GM10248 (cell line): ENCODE measurements around the gene ACOX3.

ENCODE experiments used
- CTCF ChIA-PET: fragments of 300-600 bp; sonication (Branson Sonifier 250); formaldehyde crosslinking; extraction: SDS; loops from one replicate; lab custom pipeline; 2021; ENCODE audit warnings: antibody characterized with exemption; lab: Yijun Ruan, JAX
- POLR2A ChIA-PET: fragments of 350-650 bp; sonication (Branson Sonifier 250); formaldehyde crosslinking; extraction: SDS; loops from one replicate; lab custom pipeline; 2020; ENCODE audit warnings: antibody characterized with exemption; lab: Yijun Ruan, JAX
- DNase-seq: peaks from one replicate; pipeline ENCODE4 v3.0.0; 2012; ENCODE audit errors: extremely low spot score
- TF ChIP-seq, protein P1 (sequence below): IDR thresholded peaks from 2 replicates; pipeline ENCODE4 v1.5.1; 2012; ENCODE audit warnings: mild to moderate bottlenecking, low read depth; ENCODE audit errors: extremely low read depth, missing control alignments, control extremely low read depth

The ACOX3 gene

DNA sequence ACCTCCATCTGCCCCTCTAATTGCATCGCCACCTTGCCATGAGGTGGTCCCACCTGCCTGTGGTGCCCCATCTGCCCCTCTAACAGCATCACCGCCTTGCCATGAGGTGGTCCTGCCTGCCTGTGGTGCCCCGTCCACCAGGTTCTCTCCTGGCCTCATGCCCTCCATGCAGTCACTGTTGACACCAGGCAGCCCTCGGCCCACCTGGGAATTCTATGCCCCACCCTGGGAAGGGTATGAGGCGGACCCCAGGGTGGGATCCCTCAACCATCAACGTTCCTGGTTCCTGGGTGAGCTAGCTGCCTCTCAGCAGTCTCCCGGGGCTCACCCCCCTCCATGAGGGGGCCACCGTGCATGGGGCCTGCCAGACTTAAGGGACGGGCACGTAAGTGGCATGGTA is 38.9 kb downstream of the ACOX3 start:
- TF ChIP-seq, protein P1, sequence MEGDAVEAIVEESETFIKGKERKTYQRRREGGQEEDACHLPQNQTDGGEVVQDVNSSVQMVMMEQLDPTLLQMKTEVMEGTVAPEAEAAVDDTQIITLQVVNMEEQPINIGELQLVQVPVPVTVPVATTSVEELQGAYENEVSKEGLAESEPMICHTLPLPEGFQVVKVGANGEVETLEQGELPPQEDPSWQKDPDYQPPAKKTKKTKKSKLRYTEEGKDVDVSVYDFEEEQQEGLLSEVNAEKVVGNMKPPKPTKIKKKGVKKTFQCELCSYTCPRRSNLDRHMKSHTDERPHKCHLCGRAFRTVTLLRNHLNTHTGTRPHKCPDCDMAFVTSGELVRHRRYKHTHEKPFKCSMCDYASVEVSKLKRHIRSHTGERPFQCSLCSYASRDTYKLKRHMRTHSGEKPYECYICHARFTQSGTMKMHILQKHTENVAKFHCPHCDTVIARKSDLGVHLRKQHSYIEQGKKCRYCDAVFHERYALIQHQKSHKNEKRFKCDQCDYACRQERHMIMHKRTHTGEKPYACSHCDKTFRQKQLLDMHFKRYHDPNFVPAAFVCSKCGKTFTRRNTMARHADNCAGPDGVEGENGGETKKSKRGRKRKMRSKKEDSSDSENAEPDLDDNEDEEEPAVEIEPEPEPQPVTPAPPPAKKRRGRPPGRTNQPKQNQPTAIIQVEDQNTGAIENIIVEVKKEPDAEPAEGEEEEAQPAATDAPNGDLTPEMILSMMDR: no peak
- POLR2A ChIA-PET: no interaction called here
- DNase-seq: no peak
- CTCF ChIA-PET: interaction anchor here (0.7 to 10.8 kb wide), 16 partner anchors 10 to 225 kb away, joined by 3 to 85 read pairs (median 8); no protein-coding TSS in a partner anchor

- ChIA-PET CTCF (interaction anchor here (0.7 to 10.8 kb wide), 6 partner anchors 9 to 224 kb away, joined by 3 to 85 read pairs (median 15); no protein-coding TSS in a partner anchor), POLR2A (no interaction called here)
- no peak for DNase-seq
- TF ChIP-seq, protein P1: no peak
Measured at GRCh38 chr4:8400632-8401325, 39.7 kb downstream of the ACOX3 start.

GRCh38 chr4:8399298-8399697 is 41.2 kb downstream of the ACOX3 start:
- ChIA-PET POLR2A (no interaction called here), CTCF (interaction anchor here (1.3 to 1.5 kb wide), 2 partner anchors 133 to 157 kb away, joined by 3 to 4 read pairs; no protein-coding TSS in a partner anchor)
- no peak for DNase-seq
- TF ChIP-seq, protein P1: no peak

GRCh38 chr4:8398347-8398746 is 42.2 kb downstream of the ACOX3 start:
- CTCF ChIA-PET: interaction anchor here (1.3 to 1.5 kb wide), 3 partner anchors 28 to 156 kb away, joined by 3 to 4 read pairs (median 3); no protein-coding TSS in a partner anchor
- TF ChIP-seq, protein P1: no peak
- no peak for DNase-seq
- POLR2A ChIA-PET: no interaction called here

DNA sequence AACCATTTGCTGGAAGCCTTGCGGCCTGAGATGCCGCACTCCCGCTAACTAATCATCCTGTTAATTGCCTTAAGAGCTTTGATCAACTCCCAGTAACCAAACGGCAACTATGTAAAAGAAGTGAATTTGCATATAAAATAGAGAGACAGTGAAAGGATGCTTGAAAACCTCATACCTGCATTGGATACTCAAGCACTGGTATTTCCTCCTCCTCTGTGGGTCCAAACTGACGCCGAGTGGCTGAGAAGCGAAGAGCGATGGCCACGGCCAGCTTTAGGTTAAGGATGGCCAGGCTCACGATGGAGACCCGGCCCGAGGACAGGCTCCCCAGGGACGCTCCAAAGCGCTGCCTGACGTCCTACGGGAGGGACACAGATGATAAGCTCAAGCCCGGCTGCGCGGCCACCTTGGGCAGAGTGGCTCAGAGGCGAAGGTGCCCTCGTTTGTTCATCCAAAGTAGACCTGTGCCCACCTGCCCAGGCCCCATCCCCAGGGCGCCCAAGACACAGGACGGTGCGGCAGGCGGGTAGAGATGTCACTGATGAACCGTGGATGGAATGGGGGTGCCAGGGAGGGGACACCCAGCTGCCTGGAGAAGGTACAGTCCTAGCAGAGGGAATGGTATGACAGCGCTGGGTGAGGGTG is 43.6 kb downstream of the ACOX3 start:
- CTCF ChIA-PET: interaction anchor here (1.3 to 2.0 kb wide), 4 partner anchors 10 to 220 kb away, joined by 3 to 5 read pairs (median 4); no protein-coding TSS in a partner anchor
- POLR2A ChIA-PET: interaction anchor here (0.7 kb wide), 1 partner anchor 171 kb away, joined by 4 read pairs; no protein-coding TSS in a partner anchor

More for the DNA sequence above, 43.6 kb downstream of the ACOX3 start:
- DNase-seq: no peak
- TF ChIP-seq, protein P1: no peak
